GM21717 (cell line): ENCODE measurements around the gene LRRC56.
A peak's percentile ranks its signal among the peaks of the same experiment; 100 is the strongest.

Experiments used
- ATAC-seq: cut with Tn5 transposase; IDR thresholded peaks from one replicate; pipeline ENCODE4 v1.9.1; 2021; ENCODE audit warnings: mild to moderate bottlenecking, moderate library complexity; ENCODE audit not compliant: unreplicated experiment

The LRRC56 gene

GRCh38 chr11:536841-537621 is at the start of gene LRRC56:
Gene LRRC56, plus strand, starts transcription at chr11:537527. Its CDS starts 3,158 bp downstream, at chr11:540685.
- peak; percentile 44 for ATAC-seq

GRCh38 chr11:487571-488021 is 49.7 kb upstream of the LRRC56 start:
- ATAC-seq, result no peak

- ATAC-seq, result no peak
These were observed 49.3 kb upstream of the LRRC56 start for GRCh38 chr11:488062-488461.

- ATAC-seq, result no peak
These were observed 48.7 kb upstream of the LRRC56 start for GRCh38 chr11:488579-488978.

GRCh38 chr11:488992-489391 is 48.3 kb upstream of the LRRC56 start:
- ATAC-seq, result no peak

- no peak for ATAC-seq
These were observed 47.6 kb upstream of the LRRC56 start for GRCh38 chr11:489610-490185.

- no peak for ATAC-seq
These were observed 47.0 kb upstream of the LRRC56 start for GRCh38 chr11:490186-490929.

- ATAC-seq, result no peak
These were observed 46.4 kb upstream of the LRRC56 start for GRCh38 chr11:490930-491260.

GRCh38 chr11:491358-491757 is 46.0 kb upstream of the LRRC56 start:
- no peak for ATAC-seq

GRCh38 chr11:492427-493226 is 44.7 kb upstream of the LRRC56 start:
- ATAC-seq, result no peak

GRCh38 chr11:494761-495536 is 42.4 kb upstream of the LRRC56 start:
- ATAC-seq, result no peak

- no peak for ATAC-seq
These were observed 41.8 kb upstream of the LRRC56 start for GRCh38 chr11:495537-495931.

- no peak for ATAC-seq
These were observed 40.3 kb upstream of the LRRC56 start for GRCh38 chr11:496834-497564.

- ATAC-seq, result no peak
These were observed 39.6 kb upstream of the LRRC56 start for GRCh38 chr11:497565-498296.

- no peak for ATAC-seq
These were observed 38.8 kb upstream of the LRRC56 start for GRCh38 chr11:498297-499181.

- no peak for ATAC-seq
These were observed 37.9 kb upstream of the LRRC56 start for GRCh38 chr11:499201-500076.
